PFSK-1 (cell line): ENCODE results near the gene DTD1.

Source experiments
- REST ChIP-seq, 2 experiments: IDR thresholded peaks; 2 replicates each; pipeline versions ENCODE4 v1.6.1 to v1.8.0; 2011 to 2012; ENCODE audit warnings: low read depth in 2 of 2, low read length in 2 of 2, control low read depth in 1 of 2, inconsistent platforms in 1 of 2, mild to moderate bottlenecking in 1 of 2, moderate library complexity in 1 of 2; ENCODE audit not compliant: insufficient read depth in 1 of 2
- SIN3A ChIP-seq: IDR thresholded peaks from 2 replicates; pipeline ENCODE4 v1.6.1; 2012; ENCODE audit warnings: mild to moderate bottlenecking, low read length, moderate library complexity, borderline replicate concordance; ENCODE audit not compliant: insufficient read depth
- TAF1 ChIP-seq: IDR thresholded peaks from 2 replicates; pipeline ENCODE4 v1.6.1; 2012; ENCODE audit warnings: low read length, control low read depth, borderline replicate concordance; ENCODE audit not compliant: insufficient read depth

DNA sequence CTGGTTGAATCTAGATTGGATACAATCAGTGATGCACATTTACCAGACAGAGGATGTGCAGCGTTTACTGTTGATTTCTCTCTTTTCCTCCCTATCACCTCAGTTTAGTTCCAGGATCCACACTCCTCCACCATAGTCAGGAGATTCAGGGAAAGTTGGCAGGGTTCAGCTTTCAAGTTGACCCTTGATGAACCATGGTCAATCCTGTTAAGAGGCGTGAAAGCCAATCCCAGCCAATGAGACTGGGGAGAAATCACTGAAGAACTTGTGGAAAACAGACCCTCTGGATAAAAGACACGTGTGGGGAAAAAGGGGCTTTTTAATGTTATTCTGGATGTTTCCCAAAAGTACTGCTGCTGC, 206.6 kb downstream of the DTD1 start:
- TF ChIP-seq REST (IDR thresholded peaks at IDR 0.05; ENCODE audit: insufficient read depth in 1 of 2, low read depth in 2 of 2, low read length in 2 of 2) = no peak
- no peak for TF ChIP-seq TAF1
- TF ChIP-seq SIN3A = no peak
